Measurements from ENCODE around the gene CCDC7.
"Not testable (repeated sequence)": the region's sequence is repeated elsewhere in the genome, so short reads cannot be mapped to it uniquely, and the experiment has no call there.

The CCDC7 gene

GRCh38 chr10:32744321-32744720, 298.4 kb downstream of the CCDC7 start:
- no peak for DNase-seq

- DNase-seq, result no peak
These were observed 300.9 kb downstream of the CCDC7 start for GRCh38 chr10:32746869-32747268.

GRCh38 chr10:32751582-32751981, 305.6 kb downstream of the CCDC7 start:
- DNase-seq, result no peak

- not testable (repeated sequence) for DNase-seq
These were observed 309.0 kb downstream of the CCDC7 start for GRCh38 chr10:32754900-32755299.

GRCh38 chr10:32771217-32771616, 325.3 kb downstream of the CCDC7 start:
- no peak for DNase-seq

- DNase-seq, result no peak
These were observed 327.2 kb downstream of the CCDC7 start for GRCh38 chr10:32773105-32773504.

GRCh38 chr10:32786968-32787367, 341.0 kb downstream of the CCDC7 start:
- no peak for DNase-seq

GRCh38 chr10:32787690-32788284, 341.8 kb downstream of the CCDC7 start:
- no peak for DNase-seq

GRCh38 chr10:32788359-32788758, 342.4 kb downstream of the CCDC7 start:
- no peak for DNase-seq

- no peak for DNase-seq
These were observed 344.5 kb downstream of the CCDC7 start for GRCh38 chr10:32790483-32790882.

GRCh38 chr10:32793033-32793432, 347.1 kb downstream of the CCDC7 start:
- no peak for DNase-seq

GRCh38 chr10:32795598-32796183, 349.8 kb downstream of the CCDC7 start:
- no peak for DNase-seq

- DNase-seq, result not testable (repeated sequence)
These were observed 351.5 kb downstream of the CCDC7 start for GRCh38 chr10:32797393-32797792.

GRCh38 chr10:32846974-32847373, 401.0 kb downstream of the CCDC7 start:
- no peak for DNase-seq

- no peak for DNase-seq
These were observed 405.4 kb downstream of the CCDC7 start for GRCh38 chr10:32851301-32851700.

GRCh38 chr10:32854435-32854834, 408.5 kb downstream of the CCDC7 start:
- no peak for DNase-seq

GRCh38 chr10:32865170-32865569, 419.2 kb downstream of the CCDC7 start:
- DNase-seq, result no peak

GRCh38 chr10:32877915-32878314, 432.0 kb downstream of the CCDC7 start:
- no peak for DNase-seq

- no peak for DNase-seq
These were observed 432.7 kb downstream of the CCDC7 start for GRCh38 chr10:32878646-32879045.

GRCh38 chr10:32882076-32882475, 436.1 kb downstream of the CCDC7 start:
- DNase-seq, result no peak

GRCh38 chr10:32887481-32887880, 441.5 kb downstream of the CCDC7 start:
- DNase-seq, result no peak

GRCh38 chr10:32888161-32888927, 442.4 kb downstream of the CCDC7 start:
- no peak for DNase-seq

GRCh38 chr10:32889631-32890212, 443.8 kb downstream of the CCDC7 start:
- no peak for DNase-seq

- no peak for DNase-seq
These were observed 444.5 kb downstream of the CCDC7 start for GRCh38 chr10:32890444-32890843.
